Lower leg skin (tissue), 3 donors: ENCODE data around the gene ZNF621.

Experiments
- CTCF ChIP-seq, 3 donors: fragments of 450-650 bp; IDR thresholded peaks; one replicate each; pipeline ENCODE4 v1.5.1; 2016; ENCODE audit warnings: antibody characterized with exemption in 3 of 3, mild to moderate bottlenecking in 3 of 3, moderate library complexity in 2 of 3
- POLR2A ChIP-seq, 2 donors: fragments of 450-650 bp; IDR thresholded peaks; one replicate each; pipeline ENCODE4 v1.6.1; 2016 to 2017; ENCODE audit warnings: antibody characterized with exemption in 2 of 2, mild to moderate bottlenecking in 1 of 2, moderate library complexity in 1 of 2

- TF ChIP-seq CTCF (IDR thresholded peaks at IDR 0.05) = no peak
- TF ChIP-seq POLR2A (IDR thresholded peaks at IDR 0.05) = no peak
Measured at GRCh38 chr3:40502034-40502433, 22.7 kb upstream of the ZNF621 start.
